HUES48 (cell line): ENCODE measurements around the gene NDUFA7.
"Not testable (repeated sequence)": the region's sequence is repeated elsewhere in the genome, so short reads cannot be mapped to it uniquely, and the experiment has no call there.

ENCODE experiments used
- H3K27ac ChIP-seq: one replicate; pipeline ENCODE4 v1.7.0; 2013; ENCODE audit warnings: low read depth, low read length, inconsistent platforms
- H3K27me3 ChIP-seq: 2 replicates; pipeline ENCODE4 v1.6.1; 2013; ENCODE audit warnings: mild to moderate bottlenecking, low read length; ENCODE audit not compliant: control insufficient read depth, insufficient read depth
- H3K36me3 ChIP-seq: 2 replicates; pipeline ENCODE4 v1.6.1; 2013; ENCODE audit warnings: low read length; ENCODE audit not compliant: control insufficient read depth, insufficient read depth
- H3K4me1 ChIP-seq: 2 replicates; pipeline ENCODE4 v1.6.1; 2013; ENCODE audit warnings: mild to moderate bottlenecking, low read length; ENCODE audit not compliant: control insufficient read depth, insufficient read depth
- H3K4me3 ChIP-seq: 2 replicates; pipeline ENCODE4 v1.5.1; 2013; ENCODE audit warnings: mild to moderate bottlenecking, low read depth, low read length
- H3K9ac ChIP-seq: 2 replicates; pipeline ENCODE4 v1.6.1; 2013; ENCODE audit warnings: mild to moderate bottlenecking, low read depth, low read length, moderate library complexity
- H3K9me3 ChIP-seq: 2 replicates; pipeline ENCODE4 v1.6.1; 2013; ENCODE audit warnings: low read length; ENCODE audit not compliant: control insufficient read depth, insufficient read depth

NDUFA7 gene

GRCh38 chr19:8325454-8325853 is 4.3 kb upstream of the NDUFA7 start:
- Histone ChIP-seq H3K4me3 (no peak overlapping the region), H3K9ac (no peak overlapping the region), H3K4me1 (peaks cover 9% of the 10 kb centered on the region; the same call in 1 of the 2 replicates), H3K27me3 (no peaks in the 10 kb centered on the region; the same call in 1 of the 2 replicates), H3K9me3 (no peaks in the 10 kb centered on the region), H3K36me3 (peaks cover 22% of the 10 kb centered on the region), H3K27ac (no peak overlapping the region)

- H3K9me3 ChIP-seq = no peaks in the 10 kb centered on the region
- peaks cover 14% of the 10 kb centered on the region; the same call in 1 of the 2 replicates for H3K4me1 ChIP-seq
- H3K9ac ChIP-seq = no peak overlapping the region
- no peaks in the 10 kb centered on the region for H3K27me3 ChIP-seq
- H3K36me3 ChIP-seq = peaks cover 22% of the 10 kb centered on the region
- H3K27ac ChIP-seq = peak overlapping the region; percentile 17
- H3K4me3 ChIP-seq = no peak overlapping the region
Observed at GRCh38 chr19:8324186-8325050, 3.2 kb upstream of the NDUFA7 start.

- Histone ChIP-seq H3K4me1 (peaks cover 14% of the 10 kb centered on the region; the same call in 1 of the 2 replicates), H3K4me3 (no peak overlapping the region), H3K27me3 (no peaks in the 10 kb centered on the region), H3K27ac (peak overlapping the region; percentile 8), H3K36me3 (peaks cover 22% of the 10 kb centered on the region), H3K9ac (no peak overlapping the region), H3K9me3 (no peaks in the 10 kb centered on the region)
Observed at GRCh38 chr19:8323781-8324185, 2.6 kb upstream of the NDUFA7 start.

- H3K4me3 ChIP-seq = peak overlapping the region; percentile 79
- H3K36me3 ChIP-seq = peaks cover 22% of the 10 kb centered on the region
- H3K27me3 ChIP-seq = no peaks in the 10 kb centered on the region
- H3K27ac ChIP-seq = peak overlapping the region; percentile 66
- H3K9ac ChIP-seq = peak overlapping the region; percentile 96
- no peaks in the 10 kb centered on the region for H3K9me3 ChIP-seq
- H3K4me1 ChIP-seq = peaks cover 14% of the 10 kb centered on the region; the same call in 1 of the 2 replicates
Observed at GRCh38 chr19:8322638-8322997, 1.4 kb upstream of the NDUFA7 start.

GRCh38 chr19:8321986-8322637 is 937 bp upstream of the NDUFA7 start:
- H3K4me3 ChIP-seq = peak overlapping the region; percentile 79
- H3K9me3 ChIP-seq = no peaks in the 10 kb centered on the region
- H3K27ac ChIP-seq = peak overlapping the region; percentile 92
- H3K4me1 ChIP-seq = peaks cover 14% of the 10 kb centered on the region; the same call in 1 of the 2 replicates
- H3K27me3 ChIP-seq = no peaks in the 10 kb centered on the region
- H3K36me3 ChIP-seq = peaks cover 22% of the 10 kb centered on the region
- H3K9ac ChIP-seq = peak overlapping the region; percentile 96

- Histone ChIP-seq H3K27ac (peak overlapping the region; percentile 92), H3K27me3 (no peaks in the 10 kb centered on the region), H3K4me3 (peak overlapping the region; percentile 79), H3K36me3 (peaks cover 28% of the 10 kb centered on the region), H3K9me3 (no peaks in the 10 kb centered on the region), H3K4me1 (peaks cover 16% of the 10 kb centered on the region; the same call in 1 of the 2 replicates), H3K9ac (peak overlapping the region; percentile 86)
Observed at GRCh38 chr19:8320564-8321066, 560 bp downstream of the NDUFA7 start.

GRCh38 chr19:8319807-8320520 is 1.2 kb downstream of the NDUFA7 start:
- Histone ChIP-seq H3K9me3 (no peaks in the 10 kb centered on the region), H3K27ac (peak overlapping the region; percentile 92), H3K4me1 (peaks cover 16% of the 10 kb centered on the region; the same call in 1 of the 2 replicates), H3K36me3 (peaks cover 33% of the 10 kb centered on the region), H3K27me3 (no peaks in the 10 kb centered on the region), H3K4me3 (peak overlapping the region; percentile 79), H3K9ac (peak overlapping the region; percentile 86)

- peaks cover 41% of the 10 kb centered on the region for H3K36me3 ChIP-seq
- H3K9ac ChIP-seq, H3K27me3 ChIP-seq, H3K9me3 ChIP-seq, H3K4me3 ChIP-seq, H3K27ac ChIP-seq: not testable (repeated sequence)
- H3K4me1 ChIP-seq = peaks cover 16% of the 10 kb centered on the region; the same call in 1 of the 2 replicates
Observed at GRCh38 chr19:8318835-8319234, 2.3 kb downstream of the NDUFA7 start.

GRCh38 chr19:8316351-8317125 is 4.6 kb downstream of the NDUFA7 start:
- H3K9me3 ChIP-seq = no peaks in the 10 kb centered on the region
- no peak overlapping the region for H3K9ac ChIP-seq
- H3K4me1 ChIP-seq = peaks cover 8% of the 10 kb centered on the region; the same call in 1 of the 2 replicates
- peak overlapping the region; percentile 47 for H3K27ac ChIP-seq
- H3K36me3 ChIP-seq = peaks cover 38% of the 10 kb centered on the region
- H3K4me3 ChIP-seq = no peak overlapping the region
- H3K27me3 ChIP-seq = no peaks in the 10 kb centered on the region

- H3K9me3 ChIP-seq, H3K27me3 ChIP-seq, H3K4me3 ChIP-seq, H3K4me1 ChIP-seq, H3K9ac ChIP-seq: not testable (repeated sequence)
- H3K27ac ChIP-seq = peak overlapping the region; percentile 51
- peaks cover 51% of the 10 kb centered on the region for H3K36me3 ChIP-seq
Observed at GRCh38 chr19:8314981-8315640, 6.1 kb downstream of the NDUFA7 start.
